GM18867 (cell line): ENCODE results near the gene C5orf15.
"Not testable (repeated sequence)": the region's sequence is repeated elsewhere in the genome, so short reads cannot be mapped to it uniquely, and the experiment has no call there.

ENCODE experiments used
- ATAC-seq: cut with Tn5 transposase; IDR thresholded peaks from one replicate; pipeline ENCODE4 v1.9.1; 2021; ENCODE audit warnings: mild to moderate bottlenecking, moderate library complexity; ENCODE audit not compliant: unreplicated experiment

Gene C5orf15

GRCh38 chr5:133963493-133964128 lies 4.8 kb downstream of the C5orf15 start:
- no peak for ATAC-seq

GRCh38 chr5:133962801-133963476 lies 5.5 kb downstream of the C5orf15 start:
- ATAC-seq, result no peak

DNA sequence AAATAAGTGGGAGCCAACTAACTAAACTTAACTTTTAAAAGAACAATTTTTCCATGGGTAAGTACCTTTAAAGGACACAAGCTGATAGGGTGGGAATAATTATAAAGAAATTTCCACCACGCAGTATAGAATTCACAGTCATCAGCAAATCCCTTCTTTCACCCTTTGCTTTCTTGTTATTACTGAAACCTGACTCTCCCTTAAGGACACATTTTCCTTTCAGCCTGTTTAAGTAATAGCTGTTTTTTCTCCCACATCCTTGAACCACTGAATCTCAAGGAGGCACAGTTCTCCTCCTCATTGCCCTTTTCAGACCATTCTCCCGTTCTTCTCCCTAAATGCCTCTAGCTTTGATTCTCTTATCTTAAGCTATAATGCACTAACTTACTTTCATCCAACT lies 6.3 kb downstream of the C5orf15 start:
- ATAC-seq, result no peak

- ATAC-seq, result no peak
Measured at GRCh38 chr5:133959643-133960042, 8.8 kb downstream of the C5orf15 start.

GRCh38 chr5:133957591-133957990 lies 10.8 kb downstream of the C5orf15 start:
- ATAC-seq, result peak; percentile 77

DNA sequence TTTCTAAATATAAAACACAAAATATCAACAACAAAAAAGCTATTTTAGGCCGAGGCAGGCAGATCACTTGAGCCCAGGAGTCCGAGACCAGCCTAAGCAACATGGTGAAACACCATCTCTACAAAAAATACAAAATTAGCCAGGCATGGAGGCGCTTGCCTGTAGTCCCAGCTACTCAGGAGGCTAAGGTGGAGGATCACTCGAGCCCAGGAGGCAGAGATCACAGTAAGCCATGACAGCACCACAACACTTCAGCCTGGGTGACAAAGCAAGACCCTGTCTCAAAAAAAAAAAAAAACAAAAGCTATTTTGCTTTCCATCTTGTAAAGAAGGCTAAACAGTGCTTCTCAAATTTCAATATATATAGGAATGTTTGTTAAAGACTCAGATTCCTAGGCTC lies 11.3 kb downstream of the C5orf15 start:
- peak; percentile 15 for ATAC-seq

GRCh38 chr5:133956196-133956595 lies 12.2 kb downstream of the C5orf15 start:
- not testable (repeated sequence) for ATAC-seq

- no peak for ATAC-seq
Measured at GRCh38 chr5:133953568-133954145, 14.8 kb downstream of the C5orf15 start.

DNA sequence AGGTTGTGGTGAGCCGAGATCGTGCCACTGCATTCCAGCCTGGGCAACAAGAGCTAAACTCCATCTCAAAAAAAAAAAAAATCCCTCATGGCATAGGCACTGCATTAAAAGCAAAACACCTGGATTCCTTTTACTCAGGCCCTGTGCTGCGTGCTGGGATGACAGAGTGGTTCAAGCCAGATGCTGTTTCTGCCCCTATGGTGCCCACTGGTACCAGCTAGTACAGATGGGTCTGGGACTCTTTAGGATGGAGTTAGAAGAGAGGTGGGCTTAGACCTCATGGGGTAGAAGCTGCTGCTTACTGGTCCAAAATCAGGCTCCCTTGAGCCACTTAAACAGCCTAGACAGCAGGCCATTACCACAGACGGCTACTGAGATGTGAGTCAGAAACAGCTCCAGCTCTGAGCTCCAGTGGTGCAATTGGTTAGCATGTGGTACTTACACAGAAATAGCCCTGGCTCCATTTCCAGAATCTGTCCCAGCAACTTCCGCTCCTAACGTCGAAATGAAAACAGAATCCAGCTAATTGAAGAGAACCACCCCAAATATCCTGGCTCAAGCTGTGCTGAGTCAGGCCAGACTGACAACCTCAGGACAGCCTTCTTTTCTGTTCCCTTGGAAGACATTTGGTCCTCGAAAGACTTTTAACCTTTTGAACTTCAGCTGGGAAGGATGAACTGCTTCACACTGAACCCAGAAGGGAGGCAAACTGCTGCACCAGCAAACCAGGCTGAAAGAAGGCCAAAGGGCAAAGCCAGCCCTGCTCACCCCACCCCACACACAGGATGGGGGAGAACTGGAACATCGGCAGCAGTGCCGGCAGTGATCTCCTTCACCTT lies 15.5 kb downstream of the C5orf15 start:
- ATAC-seq, result no peak

DNA sequence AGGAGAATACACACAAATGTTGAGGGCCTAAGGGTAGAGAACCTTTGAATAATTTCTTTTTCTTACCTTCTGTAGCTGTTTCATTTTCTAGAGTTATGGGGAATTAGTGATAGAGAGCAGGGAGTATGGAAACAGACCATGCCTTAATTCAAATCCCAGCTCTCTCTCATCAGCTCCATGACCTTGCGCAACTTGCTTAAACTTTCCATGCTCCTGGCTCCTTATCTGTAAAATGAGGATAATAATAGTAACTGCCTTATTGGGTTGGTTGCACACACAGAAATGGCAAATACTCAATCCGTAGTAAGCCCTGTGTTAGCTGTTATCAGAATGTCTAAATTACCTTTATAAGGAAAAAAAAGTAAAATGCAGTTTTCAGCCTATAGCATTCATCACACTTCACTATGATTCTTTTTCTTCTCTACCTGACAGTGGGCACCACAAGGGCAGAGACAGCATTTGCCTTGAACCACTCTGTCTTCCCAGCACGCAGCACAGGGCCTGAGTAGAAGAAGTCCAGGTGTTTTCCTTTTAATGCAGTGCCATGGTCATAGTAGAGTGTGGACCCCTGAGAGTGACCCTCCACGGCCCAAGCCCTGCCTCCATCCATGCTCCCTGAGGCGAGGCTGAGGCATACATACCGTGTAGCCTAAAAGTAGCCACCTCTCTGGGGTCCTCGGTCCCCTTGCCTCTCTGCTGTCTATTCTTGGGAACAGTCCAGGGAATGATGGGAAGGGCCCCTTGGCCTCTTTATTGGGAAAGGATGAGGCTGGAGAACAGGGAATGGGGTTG lies 17.4 kb downstream of the C5orf15 start:
- ATAC-seq, result no peak

DNA sequence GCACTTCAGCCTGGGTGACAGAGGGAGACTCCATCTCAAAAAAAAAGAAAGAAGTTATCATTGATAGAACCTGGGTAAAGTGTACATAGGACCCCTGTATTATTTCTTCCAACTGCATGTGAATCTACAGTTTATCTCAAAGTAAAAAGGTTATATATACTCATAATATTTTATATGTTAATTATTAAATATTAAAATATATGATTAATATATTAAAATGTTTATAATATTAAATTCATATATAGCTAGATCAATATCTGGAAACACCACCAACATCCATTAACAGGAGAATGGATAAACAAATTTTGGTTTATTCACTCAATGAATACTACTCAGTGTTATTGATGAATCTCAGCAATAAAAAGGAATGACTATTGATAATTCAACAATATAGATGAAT lies 19.7 kb downstream of the C5orf15 start:
- no peak for ATAC-seq

DNA sequence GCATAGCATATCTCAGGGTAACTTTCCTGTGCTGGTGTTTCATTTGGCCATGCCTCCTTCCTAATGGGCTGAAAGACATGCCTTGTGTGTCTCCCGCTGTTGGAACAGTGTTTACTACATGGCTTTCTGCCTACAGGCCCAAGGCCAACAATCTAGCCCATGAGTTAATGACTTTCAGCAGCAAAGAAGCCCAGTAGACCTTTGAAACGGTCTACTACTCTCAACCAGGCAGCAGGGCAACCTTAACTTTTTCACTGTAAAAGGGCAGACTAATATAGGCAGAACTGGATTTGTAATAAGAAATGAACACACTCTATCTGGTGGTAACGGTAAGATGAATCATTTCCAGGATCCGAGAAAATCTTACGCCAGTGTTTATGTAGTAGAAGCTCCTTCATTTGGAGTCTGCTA lies 21.0 kb downstream of the C5orf15 start:
- ATAC-seq, result no peak

DNA sequence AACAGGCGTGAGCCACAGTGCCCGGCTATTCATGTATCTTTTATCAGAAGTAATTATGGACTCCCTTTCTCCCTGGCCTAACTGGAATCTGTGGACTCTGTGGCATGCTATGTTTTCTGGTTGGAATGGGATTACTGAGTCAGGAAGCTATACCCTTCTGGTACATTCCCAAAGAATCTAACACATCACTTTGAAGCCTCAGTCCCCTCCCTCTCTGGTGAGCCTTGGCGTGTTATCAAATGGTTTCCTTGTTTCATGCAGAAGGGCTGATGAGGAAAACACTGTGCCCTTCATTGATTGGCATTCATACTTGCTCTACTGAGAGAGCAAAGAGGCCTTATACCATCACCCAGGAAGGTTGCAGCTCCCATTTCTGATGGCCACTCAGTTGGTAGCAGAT lies 22.9 kb downstream of the C5orf15 start:
- no peak for ATAC-seq

GRCh38 chr5:133944263-133945185 lies 23.9 kb downstream of the C5orf15 start:
- no peak for ATAC-seq

DNA sequence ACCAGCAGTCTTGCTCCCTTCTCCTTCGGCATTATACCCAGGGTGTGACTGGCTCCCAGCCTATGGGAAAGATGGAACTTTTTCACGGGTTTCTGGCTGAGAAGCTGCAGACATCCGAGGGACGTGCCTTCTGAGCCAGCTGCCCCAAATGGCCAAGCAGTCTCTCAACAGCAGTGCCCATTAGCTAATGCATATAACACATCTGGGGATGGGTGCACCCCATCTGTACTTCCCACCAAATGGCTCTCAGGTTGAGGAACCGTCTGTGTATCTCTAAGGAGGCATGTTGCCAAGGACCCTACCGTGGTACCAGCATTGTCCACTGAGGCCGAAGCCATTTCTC lies 25.0 kb downstream of the C5orf15 start:
- no peak for ATAC-seq

DNA sequence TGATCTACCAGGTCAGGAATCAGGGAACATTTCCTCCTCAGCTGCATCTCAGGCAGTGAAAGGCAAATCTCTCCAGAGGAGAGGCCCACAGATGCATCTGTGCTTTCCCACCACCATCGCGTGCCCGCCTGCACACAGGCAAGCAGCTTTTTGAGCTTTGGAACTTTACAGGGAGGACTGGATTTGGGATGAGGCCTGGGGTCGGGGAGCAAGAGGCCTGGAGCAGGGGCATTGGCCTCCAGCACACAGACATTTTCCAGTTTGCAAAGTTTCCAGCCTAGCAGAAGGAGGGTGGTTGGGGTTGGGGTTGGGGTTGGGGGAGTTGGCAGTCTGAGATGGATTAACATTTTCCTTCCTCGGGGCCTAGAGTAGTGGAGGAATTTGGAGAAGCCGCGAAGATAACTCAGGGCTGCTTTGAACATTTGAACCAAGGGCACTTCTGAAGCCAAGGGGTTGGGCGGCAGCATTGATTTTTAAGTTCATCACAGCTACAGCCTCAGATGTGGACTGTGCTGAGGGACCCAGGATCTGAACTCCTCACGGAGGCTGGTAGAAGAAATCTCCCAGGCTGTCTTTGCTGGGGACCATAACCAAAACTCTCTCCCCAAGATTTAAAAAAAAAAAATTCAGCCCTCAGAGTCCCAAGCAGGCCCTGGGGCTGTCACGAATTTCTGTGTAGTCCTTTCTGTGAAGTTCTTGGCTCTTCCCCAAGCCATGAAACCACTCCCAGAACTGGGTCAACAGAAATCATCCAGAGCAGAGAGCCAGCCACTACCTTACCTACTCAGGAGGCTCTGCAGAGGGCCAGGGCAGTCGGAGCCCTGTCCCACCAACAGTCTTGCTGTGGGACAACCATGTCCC lies 25.6 kb downstream of the C5orf15 start:
- ATAC-seq, result no peak

- ATAC-seq, result no peak
Measured at GRCh38 chr5:133941456-133942196, 26.8 kb downstream of the C5orf15 start.

DNA sequence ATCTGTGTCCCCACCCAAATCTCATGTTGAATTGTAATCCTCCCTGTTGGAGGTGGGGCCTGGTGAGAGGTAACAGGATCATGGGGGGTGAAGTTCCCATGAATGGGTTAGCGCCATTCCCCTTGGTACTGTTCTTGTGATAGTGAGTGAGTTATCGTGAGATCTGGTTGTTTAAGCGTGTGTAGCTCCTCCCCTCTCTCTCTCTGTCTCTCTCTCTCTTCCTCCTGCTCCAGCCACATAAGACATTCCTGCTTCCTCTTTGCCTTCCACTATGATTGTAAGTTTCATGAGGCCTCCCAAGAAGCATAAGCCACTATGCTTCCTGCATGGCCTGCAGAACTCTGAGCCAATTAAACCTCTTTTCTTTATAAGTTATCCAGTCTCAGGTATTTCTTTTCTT lies 28.8 kb downstream of the C5orf15 start:
- no peak for ATAC-seq
